Mesodermal cell (in vitro differentiated cells): ENCODE data around the gene STX18.
A peak's percentile ranks its signal among the peaks of the same experiment; 100 is the strongest.
"Not testable (repeated sequence)": the region's sequence is repeated elsewhere in the genome, so short reads cannot be mapped to it uniquely, and the experiment has no call there.

Experiments used
- H3K27ac ChIP-seq: 2 replicates; pipeline ENCODE4 v1.7.0; 2013; ENCODE audit warnings: mild to moderate bottlenecking, low read depth, low read length, moderate library complexity; ENCODE audit not compliant: severe bottlenecking
- H3K36me3 ChIP-seq: 2 replicates; pipeline ENCODE4 v1.7.1; 2013; ENCODE audit warnings: mild to moderate bottlenecking, low read length, moderate library complexity; ENCODE audit not compliant: control insufficient read depth, insufficient read depth
- H3K4me1 ChIP-seq: one replicate; pipeline ENCODE4 v1.7.1; 2013; ENCODE audit warnings: mild to moderate bottlenecking, low read length; ENCODE audit not compliant: insufficient read depth, control insufficient read depth, poor library complexity, severe bottlenecking
- H3K4me3 ChIP-seq: 2 replicates; pipeline ENCODE4 v1.7.0; 2013; ENCODE audit warnings: low read length, control low read depth, mild to moderate bottlenecking; ENCODE audit not compliant: insufficient read depth, poor library complexity, severe bottlenecking; ENCODE audit errors: extremely low read depth
- H3K9me3 ChIP-seq: 2 replicates; pipeline ENCODE4 v1.7.1; 2013; ENCODE audit warnings: mild to moderate bottlenecking, low read length, moderate library complexity; ENCODE audit not compliant: control insufficient read depth
- WGBS, 2 experiments: methylation state at CpG; one replicate each; pipeline ENCODE4 v1.1.5; 2013; ENCODE audit warnings: missing lambda C conversion rate in 2 of 2; ENCODE audit not compliant: insufficient coverage in 2 of 2; 5-methylcytosine and 5-hydroxymethylcytosine counted together

The STX18 gene

DNA sequence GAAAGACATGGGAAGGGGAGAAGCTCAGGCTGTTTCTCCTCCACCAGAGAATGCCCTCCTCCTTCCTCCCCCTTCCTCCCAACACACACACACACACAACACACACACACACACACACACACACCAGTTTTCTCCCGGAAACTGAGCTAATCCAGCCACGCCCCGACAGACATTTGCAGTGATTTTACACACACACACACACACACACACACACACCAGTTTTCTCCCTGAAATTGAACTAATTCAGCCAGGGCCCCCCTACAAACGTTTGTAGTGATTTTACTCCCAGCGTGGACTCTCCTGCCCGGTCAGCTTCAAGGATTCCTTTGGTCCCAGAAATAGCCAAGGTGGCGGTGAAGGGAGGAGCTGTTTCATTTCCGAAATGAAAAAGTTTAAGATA, 32.9 kb upstream of the STX18 start:
- Histone ChIP-seq H3K36me3 (no peaks in the 10 kb centered on the region), H3K27ac (peak overlapping the region; percentile 79), H3K4me1 (no peaks in the 10 kb centered on the region), H3K9me3 (no peaks in the 10 kb centered on the region), H3K4me3 (peak overlapping the region; percentile 42)
- WGBS, 2 experiments: 11 to 23% methylated on average over 6 to 7 of the region's 8 CpGs

DNA sequence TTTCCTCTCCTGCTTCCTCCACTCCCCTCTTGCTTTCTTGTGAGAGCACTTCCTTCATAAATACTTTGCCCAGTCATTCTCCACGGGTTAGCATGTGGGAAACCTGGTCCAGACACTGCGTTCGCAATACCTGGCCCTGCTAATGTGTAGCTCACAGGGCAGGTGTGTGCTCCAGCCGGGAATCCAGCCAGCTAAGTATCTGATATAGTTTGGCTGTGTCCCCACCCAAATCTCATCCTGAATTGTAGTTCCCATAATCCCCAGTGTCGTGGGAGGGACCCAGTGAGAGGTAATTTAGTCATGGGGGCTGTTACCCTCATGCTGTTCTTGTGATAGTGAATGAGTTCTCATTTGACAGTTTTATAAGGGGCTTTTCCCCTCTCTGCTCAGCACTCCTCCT, 32.2 kb upstream of the STX18 start:
- H3K4me3 ChIP-seq: no peak overlapping the region
- H3K4me1 ChIP-seq: no peaks in the 10 kb centered on the region
- H3K36me3 ChIP-seq: no peaks in the 10 kb centered on the region
- 97 to 100% methylated on average over 4 of the region's 5 CpGs for whole genome bisulfite sequencing, 2 experiments
- H3K9me3 ChIP-seq: no peaks in the 10 kb centered on the region
- no peak overlapping the region for H3K27ac ChIP-seq

DNA sequence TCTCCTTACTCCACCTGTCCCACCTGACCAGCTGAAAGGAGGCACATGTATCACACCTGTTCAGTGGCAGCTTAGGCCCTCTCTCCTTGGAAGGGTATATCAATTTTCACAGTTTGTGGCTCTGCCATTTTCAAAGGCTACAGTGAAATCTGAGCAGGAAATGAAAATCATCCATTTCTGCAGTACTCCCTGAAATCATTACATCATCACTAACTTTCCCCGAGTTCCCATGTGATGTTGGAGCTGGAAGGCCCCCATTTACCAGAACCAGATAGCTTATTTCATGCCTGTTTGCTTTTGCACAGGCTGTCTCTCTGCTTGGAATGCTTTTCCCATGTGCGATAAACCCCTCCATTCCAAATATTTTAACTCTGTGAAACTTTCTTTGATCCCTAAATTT, 31.0 kb upstream of the STX18 start:
- Histone ChIP-seq H3K36me3 (no peaks in the 10 kb centered on the region), H3K4me3 (no peak overlapping the region), H3K4me1 (no peaks in the 10 kb centered on the region), H3K27ac (no peak overlapping the region), H3K9me3 (no peaks in the 10 kb centered on the region)
- 90 to 95% methylated on average over 2 of the region's 2 CpGs for WGBS, 2 experiments

DNA sequence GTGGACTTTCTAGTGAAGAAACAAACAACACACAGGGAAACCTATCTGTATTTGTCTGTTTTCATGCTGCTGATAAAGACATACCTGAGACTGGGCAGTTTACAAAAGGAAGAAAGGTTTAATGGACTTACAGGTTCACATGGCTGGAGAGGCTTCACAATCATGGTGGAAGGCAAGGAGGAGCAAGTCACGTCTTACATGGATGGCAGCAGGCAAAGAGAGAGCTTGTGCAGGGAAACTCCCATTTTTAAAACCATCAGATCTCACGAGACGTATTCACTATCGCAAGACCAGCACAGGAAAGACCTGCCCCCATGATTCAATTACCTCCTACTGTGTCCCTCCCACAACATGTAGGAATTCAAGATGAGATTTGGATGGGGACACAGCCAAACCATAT, 28.0 kb upstream of the STX18 start:
- WGBS, 2 experiments: 95 to 100% methylated on average over 1 to 4 of the region's 4 CpGs
- H3K27ac ChIP-seq, H3K9me3 ChIP-seq, H3K4me1 ChIP-seq, H3K36me3 ChIP-seq, H3K4me3 ChIP-seq: not testable (repeated sequence)

DNA sequence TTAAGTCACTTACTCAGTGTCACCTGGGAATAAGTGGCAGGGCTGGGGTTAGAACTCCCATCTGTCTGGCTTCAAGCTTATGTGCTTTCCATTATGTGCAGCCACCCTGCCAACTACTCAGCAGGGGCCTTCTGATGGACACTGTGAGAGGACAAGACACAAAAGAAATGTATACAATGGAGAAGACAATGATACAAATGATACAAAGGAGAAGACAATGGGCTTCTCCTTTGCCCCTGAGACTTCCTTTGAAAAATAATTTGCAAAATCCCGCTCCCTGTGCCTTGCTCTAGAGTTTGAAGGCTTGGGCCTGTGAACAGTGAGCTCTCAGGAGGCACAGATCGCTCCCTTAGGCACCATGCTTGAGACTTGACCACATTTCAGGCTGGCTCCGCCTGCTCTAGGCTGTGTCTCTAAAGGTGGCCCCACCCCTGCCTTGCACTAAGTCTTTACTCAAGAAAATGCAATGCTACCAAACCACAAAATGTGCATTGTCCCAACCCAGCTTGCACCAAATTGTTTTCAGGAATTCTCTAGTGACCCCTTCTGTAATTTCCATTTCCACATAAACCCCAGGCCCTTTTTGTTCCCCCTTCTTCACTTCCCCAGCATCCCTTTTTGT, 27.1 kb upstream of the STX18 start:
- H3K4me3 ChIP-seq: no peak overlapping the region
- H3K27ac ChIP-seq: no peak overlapping the region
- peaks cover 10% of the 10 kb centered on the region for H3K36me3 ChIP-seq
- peaks cover 7% of the 10 kb centered on the region for H3K9me3 ChIP-seq
- no peaks in the 10 kb centered on the region for H3K4me1 ChIP-seq
- 78 to 92% methylated on average over 3 of the region's 3 CpGs for WGBS, 2 experiments

DNA sequence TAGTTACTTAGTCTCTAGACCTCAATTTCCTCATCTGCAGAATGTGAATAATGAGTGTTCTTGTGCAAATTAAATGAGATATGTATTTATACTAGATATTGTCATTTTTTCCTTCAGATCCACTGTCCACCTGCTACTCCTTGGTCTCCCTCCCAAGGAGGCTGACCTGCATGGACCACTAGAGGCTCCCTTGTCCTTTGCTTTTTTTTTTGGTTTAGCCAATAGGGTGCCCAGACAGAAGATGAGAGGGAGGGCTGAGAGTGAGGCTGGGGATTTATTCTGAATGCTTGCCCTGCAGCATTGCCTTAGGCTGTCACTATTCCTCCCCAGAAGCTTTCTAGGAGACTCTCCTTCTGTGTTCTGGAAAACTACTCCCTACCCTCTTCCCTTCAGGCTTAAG, 24.5 kb upstream of the STX18 start:
- not testable (repeated sequence) for H3K36me3 ChIP-seq, H3K9me3 ChIP-seq, H3K27ac ChIP-seq, H3K4me1 ChIP-seq, H3K4me3 ChIP-seq

DNA sequence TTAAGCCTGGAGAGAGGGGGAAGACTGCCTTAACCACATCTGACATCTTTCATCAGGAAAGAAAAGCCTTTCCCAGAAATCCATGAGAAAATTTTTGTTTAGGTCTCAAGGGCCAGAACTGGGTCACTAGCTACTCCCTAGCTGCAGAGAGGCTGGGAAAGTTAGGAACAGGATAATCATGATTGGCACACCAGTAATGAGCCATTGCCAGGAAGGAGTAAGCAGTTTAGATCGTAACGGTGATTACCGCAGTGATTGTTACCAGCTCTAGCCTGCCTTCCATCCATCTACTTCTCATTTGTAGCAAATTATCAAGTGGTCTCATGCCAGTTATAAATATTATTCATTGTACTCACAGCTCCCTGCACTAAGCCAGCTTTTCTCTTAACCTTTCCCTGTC, 22.7 kb upstream of the STX18 start:
- Histone ChIP-seq H3K9me3 (peaks cover 7% of the 10 kb centered on the region), H3K36me3 (peaks cover 10% of the 10 kb centered on the region), H3K4me1 (peaks cover 5% of the 10 kb centered on the region), H3K27ac (no peak overlapping the region), H3K4me3 (no peak overlapping the region)
- WGBS, 2 experiments: 91 to 96% methylated on average over 3 of the region's 3 CpGs

DNA sequence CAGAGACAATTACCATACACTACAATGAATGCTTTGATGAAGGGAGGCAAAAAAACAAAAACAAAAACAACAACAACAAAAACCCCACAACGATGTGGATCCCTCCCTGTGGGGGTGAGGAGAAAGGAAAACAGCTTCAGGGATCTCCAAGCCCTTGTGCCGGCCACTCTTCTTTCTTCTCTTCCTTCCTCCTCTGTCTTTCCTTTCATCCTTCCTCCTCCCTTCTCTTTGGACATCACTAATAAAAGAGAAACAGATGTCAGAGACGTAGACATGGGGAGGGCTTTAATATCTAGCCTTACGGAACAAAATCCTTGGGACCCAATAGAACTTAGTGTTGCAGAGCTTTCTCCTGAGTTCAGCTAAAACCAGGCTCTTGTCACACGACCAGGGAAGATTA, 18.8 kb upstream of the STX18 start:
- no peak overlapping the region for H3K27ac ChIP-seq
- H3K36me3 ChIP-seq: peaks cover 10% of the 10 kb centered on the region
- 85 to 89% methylated on average over 2 to 3 of the region's 5 CpGs for WGBS, 2 experiments

DNA sequence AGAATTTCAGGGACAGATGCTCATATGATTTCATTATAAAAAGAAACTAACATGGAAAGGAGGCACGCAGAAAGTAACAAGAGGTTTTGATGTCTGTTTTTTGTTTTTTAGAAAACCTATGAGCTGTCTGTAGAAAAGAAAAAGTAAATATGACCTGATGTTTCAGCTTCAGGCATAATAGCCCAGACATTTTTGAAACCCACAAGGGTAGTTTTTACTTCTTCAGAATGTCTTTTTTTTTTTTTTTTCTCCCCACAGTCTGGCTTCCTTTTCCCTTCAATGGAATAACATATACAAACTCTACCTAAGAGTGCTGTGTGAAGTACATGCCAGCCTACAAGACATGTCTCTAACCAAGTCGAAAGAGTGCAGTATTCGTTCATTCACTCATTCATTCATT, 18.3 kb upstream of the STX18 start:
- Histone ChIP-seq H3K9me3 (peaks cover 6% of the 10 kb centered on the region), H3K36me3 (peaks cover 7% of the 10 kb centered on the region), H3K4me3 (no peak overlapping the region), H3K4me1 (peaks cover 30% of the 10 kb centered on the region), H3K27ac (no peak overlapping the region)
- no CpG with 5 or more reads among the region's 3 CpGs for WGBS, 2 experiments

More for the DNA sequence above, 18.8 kb upstream of the STX18 start:
- no peak overlapping the region for H3K4me3 ChIP-seq
- H3K9me3 ChIP-seq: peaks cover 7% of the 10 kb centered on the region
- peaks cover 25% of the 10 kb centered on the region for H3K4me1 ChIP-seq

DNA sequence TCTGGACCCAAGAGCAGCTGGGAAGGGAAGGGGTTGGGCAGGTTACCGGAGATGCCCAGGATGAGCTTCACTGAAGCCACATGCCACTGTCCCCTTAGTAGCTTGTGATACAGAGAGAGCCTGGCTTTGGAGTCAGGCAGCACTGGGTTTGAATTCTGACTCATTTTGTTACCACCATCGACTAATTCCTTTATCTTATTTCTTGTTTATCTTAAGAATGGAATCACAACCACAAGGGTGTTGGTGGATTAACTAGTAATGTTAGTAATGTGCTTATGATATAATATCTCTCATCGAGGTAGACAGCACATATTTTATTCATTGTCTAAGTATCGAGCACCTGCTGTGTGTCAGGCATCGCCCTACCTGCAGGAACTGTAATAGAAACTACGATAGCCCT, 17.7 kb upstream of the STX18 start:
- no peak overlapping the region for H3K4me3 ChIP-seq
- WGBS, 2 experiments: 93 to 100% methylated on average over 4 to 5 of the region's 6 CpGs
- peaks cover under 1% of the 10 kb centered on the region for H3K9me3 ChIP-seq
- peaks cover 2% of the 10 kb centered on the region for H3K36me3 ChIP-seq
- H3K27ac ChIP-seq: no peak overlapping the region
- peaks cover 32% of the 10 kb centered on the region for H3K4me1 ChIP-seq

DNA sequence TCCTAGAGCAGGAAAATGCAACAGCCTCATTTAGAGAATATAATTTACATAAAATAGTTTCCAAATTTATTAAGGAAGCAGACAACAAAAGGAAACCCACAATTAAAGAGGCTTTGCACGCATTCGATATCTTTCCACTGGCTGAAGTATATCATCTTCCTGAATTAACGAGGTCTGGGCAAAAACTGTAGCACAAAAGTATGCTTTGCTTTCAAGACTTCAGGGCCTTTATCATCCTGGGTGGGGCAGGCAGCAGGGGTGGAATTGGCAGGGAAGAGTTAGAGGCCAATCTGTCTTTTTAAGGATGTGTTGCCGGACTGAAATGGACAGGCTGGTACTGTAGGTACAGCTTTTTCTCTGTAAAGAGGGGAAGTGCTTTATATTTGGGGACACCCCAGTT, 17.0 kb upstream of the STX18 start:
- Histone ChIP-seq H3K4me1 (peaks cover 32% of the 10 kb centered on the region), H3K9me3 (no peaks in the 10 kb centered on the region), H3K36me3 (no peaks in the 10 kb centered on the region), H3K4me3 (no peak overlapping the region), H3K27ac (no peak overlapping the region)
- WGBS, 2 experiments: 68% methylated on average over 4 of the region's 4 CpGs
